ENCODE data around the gene FAM210B. TPM values are rescaled to one million over a fixed set of nuclear protein-coding genes. Genes with fewer than 3 reads are reported as not detected.

Gene FAM210B
- total and polyA plus RNA-seq, 2 of the 13 experiments (the other 11 are each of a cell fraction or from before 2014, with no cell fraction given): 75.9 to 107 TPM

GRCh38 chr20:56359212-56360132 lies 698 bp downstream of the FAM210B start (continued):
- TF ChIP-seq, protein P1, sequence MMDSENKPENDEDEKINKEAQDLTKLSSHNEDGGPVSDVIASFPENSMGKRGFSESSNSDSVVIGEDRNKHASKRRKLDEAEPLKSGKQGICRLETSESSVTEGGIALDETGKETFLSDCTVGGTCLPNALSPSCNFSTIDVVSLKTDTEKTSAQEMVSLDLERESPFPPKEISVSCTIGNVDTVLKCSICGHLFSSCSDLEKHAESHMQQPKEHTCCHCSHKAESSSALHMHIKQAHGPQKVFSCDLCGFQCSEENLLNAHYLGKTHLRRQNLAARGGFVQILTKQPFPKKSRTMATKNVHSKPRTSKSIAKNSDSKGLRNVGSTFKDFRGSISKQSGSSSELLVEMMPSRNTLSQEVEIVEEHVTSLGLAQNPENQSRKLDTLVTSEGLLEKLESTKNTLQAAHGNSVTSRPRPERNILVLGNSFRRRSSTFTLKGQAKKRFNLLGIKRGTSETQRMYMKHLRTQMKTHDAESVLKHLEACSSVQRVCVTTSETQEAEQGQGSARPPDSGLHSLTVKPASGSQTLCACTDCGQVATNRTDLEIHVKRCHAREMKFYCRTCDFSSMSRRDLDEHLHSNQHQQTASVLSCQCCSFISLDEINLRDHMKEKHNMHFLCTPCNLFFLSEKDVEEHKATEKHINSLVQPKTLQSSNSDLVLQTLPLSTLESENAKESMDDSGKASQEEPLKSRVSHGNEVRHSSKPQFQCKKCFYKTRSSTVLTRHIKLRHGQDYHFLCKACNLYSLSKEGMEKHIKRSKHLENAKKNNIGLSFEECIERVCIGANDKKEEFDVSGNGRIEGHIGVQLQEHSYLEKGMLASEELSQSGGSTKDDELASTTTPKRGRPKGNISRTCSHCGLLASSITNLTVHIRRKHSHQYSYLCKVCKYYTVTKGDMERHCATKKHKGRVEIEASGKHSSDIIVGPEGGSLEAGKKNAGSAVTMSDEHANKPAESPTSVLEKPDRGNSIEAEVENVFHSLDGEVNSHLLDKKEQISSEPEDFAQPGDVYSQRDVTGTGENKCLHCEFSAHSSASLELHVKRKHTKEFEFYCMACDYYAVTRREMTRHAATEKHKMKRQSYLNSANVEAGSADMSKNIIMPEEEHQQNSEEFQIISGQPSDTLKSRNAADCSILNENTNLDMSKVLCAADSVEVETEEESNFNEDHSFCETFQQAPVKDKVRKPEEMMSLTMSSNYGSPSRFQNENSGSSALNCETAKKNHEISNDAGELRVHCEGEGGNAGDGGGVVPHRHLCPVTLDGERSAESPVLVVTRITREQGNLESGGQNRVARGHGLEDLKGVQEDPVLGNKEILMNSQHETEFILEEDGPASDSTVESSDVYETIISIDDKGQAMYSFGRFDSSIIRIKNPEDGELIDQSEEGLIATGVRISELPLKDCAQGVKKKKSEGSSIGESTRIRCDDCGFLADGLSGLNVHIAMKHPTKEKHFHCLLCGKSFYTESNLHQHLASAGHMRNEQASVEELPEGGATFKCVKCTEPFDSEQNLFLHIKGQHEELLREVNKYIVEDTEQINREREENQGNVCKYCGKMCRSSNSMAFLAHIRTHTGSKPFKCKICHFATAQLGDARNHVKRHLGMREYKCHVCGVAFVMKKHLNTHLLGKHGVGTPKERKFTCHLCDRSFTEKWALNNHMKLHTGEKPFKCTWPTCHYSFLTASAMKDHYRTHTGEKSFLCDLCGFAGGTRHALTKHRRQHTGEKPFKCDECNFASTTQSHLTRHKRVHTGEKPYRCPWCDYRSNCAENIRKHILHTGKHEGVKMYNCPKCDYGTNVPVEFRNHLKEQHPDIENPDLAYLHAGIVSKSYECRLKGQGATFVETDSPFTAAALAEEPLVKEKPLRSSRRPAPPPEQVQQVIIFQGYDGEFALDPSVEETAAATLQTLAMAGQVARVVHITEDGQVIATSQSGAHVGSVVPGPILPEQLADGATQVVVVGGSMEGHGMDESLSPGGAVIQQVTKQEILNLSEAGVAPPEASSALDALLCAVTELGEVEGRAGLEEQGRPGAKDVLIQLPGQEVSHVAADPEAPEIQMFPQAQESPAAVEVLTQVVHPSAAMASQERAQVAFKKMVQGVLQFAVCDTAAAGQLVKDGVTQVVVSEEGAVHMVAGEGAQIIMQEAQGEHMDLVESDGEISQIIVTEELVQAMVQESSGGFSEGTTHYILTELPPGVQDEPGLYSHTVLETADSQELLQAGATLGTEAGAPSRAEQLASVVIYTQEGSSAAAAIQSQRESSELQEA (CRISPR knock-in tag; IDR thresholded peaks at IDR 0.05; ENCODE audit: not compliant biosample characterization): no peak
- TF ChIP-seq SRSF4 (IDR thresholded peaks at IDR 0.05; ENCODE audit: low read depth, low read length, poor library complexity, severe bottlenecking) (no peak), HNRNPLL (IDR thresholded peaks at IDR 0.05; ENCODE audit: low read depth, low read length, poor library complexity, severe bottlenecking) (peak; percentile 73), NCOA1 (CRISPR knock-in tag; IDR thresholded peaks at IDR 0.05) (no peak), ARID2 (CRISPR knock-in tag; IDR thresholded peaks at IDR 0.05; ENCODE audit: borderline replicate concordance) (peak; percentile 67; the same call in 1 of the 2 replicates), SP2 (CRISPR knock-in tag; IDR thresholded peaks at IDR 0.05) (no peak; the same call in 1 of the 2 replicates), BRF2 (CRISPR knock-in tag; IDR thresholded peaks at IDR 0.05) (peak; percentile 67; the same call in 1 of the 2 replicates), ZFP41 (CRISPR knock-in tag; IDR thresholded peaks at IDR 0.05; ENCODE audit: borderline replicate concordance) (no peak), ARID3A (IDR thresholded peaks at IDR 0.05; ENCODE audit: low read depth, low read length) (no peak), MYNN (CRISPR knock-in tag; IDR thresholded peaks at IDR 0.05; ENCODE audit: low read depth) (no peak)
- TF ChIP-seq, protein P2, sequence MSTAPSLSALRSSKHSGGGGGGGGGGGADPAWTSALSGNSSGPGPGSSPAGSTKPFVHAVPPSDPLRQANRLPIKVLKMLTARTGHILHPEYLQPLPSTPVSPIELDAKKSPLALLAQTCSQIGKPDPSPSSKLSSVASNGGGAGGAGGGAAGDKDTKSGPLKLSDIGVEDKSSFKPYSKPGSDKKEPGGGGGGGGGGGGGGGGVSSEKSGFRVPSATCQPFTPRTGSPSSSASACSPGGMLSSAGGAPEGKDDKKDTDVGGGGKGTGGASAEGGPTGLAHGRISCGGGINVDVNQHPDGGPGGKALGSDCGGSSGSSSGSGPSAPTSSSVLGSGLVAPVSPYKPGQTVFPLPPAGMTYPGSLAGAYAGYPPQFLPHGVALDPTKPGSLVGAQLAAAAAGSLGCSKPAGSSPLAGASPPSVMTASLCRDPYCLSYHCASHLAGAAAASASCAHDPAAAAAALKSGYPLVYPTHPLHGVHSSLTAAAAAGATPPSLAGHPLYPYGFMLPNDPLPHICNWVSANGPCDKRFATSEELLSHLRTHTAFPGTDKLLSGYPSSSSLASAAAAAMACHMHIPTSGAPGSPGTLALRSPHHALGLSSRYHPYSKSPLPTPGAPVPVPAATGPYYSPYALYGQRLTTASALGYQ (CRISPR knock-in tag; IDR thresholded peaks at IDR 0.05): no peak
- TF ChIP-seq, protein P3, sequence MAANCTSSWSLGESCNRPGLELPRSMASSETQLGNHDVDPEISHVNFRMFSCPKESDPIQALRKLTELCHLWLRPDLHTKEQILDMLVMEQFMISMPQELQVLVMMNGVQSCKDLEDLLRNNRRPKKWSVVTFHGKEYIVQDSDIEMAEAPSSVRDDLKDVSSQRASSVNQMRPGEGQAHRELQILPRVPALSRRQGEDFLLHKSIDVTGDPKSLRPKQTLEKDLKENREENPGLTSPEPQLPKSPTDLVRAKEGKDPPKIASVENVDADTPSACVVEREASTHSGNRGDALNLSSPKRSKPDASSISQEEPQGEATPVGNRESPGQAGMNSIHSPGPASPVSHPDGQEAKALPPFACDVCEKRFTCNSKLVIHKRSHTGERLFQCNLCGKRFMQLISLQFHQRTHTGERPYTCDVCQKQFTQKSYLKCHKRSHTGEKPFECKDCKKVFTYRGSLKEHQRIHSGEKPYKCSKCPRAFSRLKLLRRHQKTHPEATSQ (CRISPR knock-in tag; IDR thresholded peaks at IDR 0.05; ENCODE audit: borderline replicate concordance): peak; percentile 49; the same call in 1 of the 2 replicates
